ENCODE measurements around the gene SUV39H1. TPM values are rescaled to one million over a fixed set of nuclear protein-coding genes. Genes with fewer than 3 reads are reported as not detected.
A peak's percentile ranks its signal among the peaks of the same experiment; 100 is the strongest.
"Not testable (repeated sequence)": the region's sequence is repeated elsewhere in the genome, so short reads cannot be mapped to it uniquely, and the experiment has no call there.

Gene SUV39H1, protein sequence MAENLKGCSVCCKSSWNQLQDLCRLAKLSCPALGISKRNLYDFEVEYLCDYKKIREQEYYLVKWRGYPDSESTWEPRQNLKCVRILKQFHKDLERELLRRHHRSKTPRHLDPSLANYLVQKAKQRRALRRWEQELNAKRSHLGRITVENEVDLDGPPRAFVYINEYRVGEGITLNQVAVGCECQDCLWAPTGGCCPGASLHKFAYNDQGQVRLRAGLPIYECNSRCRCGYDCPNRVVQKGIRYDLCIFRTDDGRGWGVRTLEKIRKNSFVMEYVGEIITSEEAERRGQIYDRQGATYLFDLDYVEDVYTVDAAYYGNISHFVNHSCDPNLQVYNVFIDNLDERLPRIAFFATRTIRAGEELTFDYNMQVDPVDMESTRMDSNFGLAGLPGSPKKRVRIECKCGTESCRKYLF
- 1 to 10 TPM; 3.8 to 8.0 TPM for total RNA-seq

DNA sequence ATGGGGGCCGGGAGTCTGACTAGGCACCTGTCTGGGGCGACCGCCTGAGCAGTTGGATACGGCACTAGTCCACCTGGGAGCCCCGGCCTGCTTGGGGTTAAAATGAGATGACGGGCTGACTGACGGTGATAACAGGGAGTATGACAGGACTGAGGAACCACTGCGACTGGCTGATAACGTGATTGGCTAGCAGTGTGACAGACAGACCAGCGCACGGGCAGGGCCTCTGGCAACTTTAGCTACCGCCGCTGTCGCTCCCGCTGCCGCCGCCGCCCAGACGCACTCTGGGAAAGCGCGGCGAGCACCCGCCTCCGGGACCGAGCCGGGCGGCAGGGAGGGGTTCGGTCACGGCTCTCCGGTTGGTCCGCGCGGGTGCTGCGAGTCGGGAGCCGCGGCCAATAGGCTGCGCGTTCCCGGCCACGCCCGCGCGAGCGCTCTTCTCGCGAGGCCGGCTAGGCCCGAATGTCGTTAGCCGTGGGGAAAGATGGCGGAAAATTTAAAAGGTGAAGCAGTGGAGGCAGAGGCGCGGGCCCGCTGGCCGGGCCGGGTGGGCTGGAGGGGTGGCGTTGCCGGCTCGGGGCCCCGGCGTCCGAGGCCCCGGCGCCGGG is at the start of gene SUV39H1:
Gene SUV39H1 (plus strand): TSS at position 434 of the 608 bp plus-strand sequence. CDS start 51 bp downstream, at position 485.
- Histone ChIP-seq H3K27me3 (no peaks in the 10 kb centered on the region), H3K4me3 (peak within 1 kb of the TSS; percentile 42 to 64), H3K4me1 (peaks cover 0 to 7% of the 10 kb centered on the region in 2 donors), H3K9me3 (no peaks in the 10 kb centered on the region), H3K27ac (peak within 1 kb of the TSS; percentile 89 to 90), H3K36me3 (peaks cover 6% of the 10 kb centered on the region)
- TF ChIP-seq, protein P1, sequence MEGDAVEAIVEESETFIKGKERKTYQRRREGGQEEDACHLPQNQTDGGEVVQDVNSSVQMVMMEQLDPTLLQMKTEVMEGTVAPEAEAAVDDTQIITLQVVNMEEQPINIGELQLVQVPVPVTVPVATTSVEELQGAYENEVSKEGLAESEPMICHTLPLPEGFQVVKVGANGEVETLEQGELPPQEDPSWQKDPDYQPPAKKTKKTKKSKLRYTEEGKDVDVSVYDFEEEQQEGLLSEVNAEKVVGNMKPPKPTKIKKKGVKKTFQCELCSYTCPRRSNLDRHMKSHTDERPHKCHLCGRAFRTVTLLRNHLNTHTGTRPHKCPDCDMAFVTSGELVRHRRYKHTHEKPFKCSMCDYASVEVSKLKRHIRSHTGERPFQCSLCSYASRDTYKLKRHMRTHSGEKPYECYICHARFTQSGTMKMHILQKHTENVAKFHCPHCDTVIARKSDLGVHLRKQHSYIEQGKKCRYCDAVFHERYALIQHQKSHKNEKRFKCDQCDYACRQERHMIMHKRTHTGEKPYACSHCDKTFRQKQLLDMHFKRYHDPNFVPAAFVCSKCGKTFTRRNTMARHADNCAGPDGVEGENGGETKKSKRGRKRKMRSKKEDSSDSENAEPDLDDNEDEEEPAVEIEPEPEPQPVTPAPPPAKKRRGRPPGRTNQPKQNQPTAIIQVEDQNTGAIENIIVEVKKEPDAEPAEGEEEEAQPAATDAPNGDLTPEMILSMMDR (IDR thresholded peaks at IDR 0.05), result no peak
- peak; percentile 86 for DNase-seq (ENCODE audit: low spot score)

DNA sequence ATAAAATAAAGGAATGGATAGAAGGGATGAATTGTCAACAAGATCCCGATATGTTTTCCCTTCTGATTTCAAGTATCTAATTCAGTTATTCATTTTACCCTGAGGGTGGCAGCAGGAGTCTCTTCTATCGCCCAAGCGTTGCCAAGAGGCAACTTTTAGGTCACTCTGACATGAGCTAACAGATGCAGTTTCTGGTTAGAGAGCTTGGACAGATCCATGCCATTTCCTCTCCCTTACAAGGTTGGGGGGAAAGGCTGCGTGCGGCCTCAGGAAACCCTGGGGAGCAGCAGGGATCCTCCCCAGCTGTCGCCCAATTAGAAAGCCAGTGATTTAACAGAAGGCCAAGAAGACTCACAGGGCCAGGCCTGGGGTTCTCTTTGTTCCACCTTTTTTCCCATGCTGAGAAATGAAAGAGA is 48.2 kb upstream of the SUV39H1 start:
- Histone ChIP-seq H3K4me3 (no peak overlapping the region), H3K27me3 (no peaks in the 10 kb centered on the region), H3K4me1 (no peaks in the 10 kb centered on the region), H3K36me3 (no peaks in the 10 kb centered on the region), H3K9me3 (no peaks in the 10 kb centered on the region), H3K27ac (no peak overlapping the region)
- peak; percentile 59 for DNase-seq (ENCODE audit: low spot score)
- TF ChIP-seq, protein P1 (IDR thresholded peaks at IDR 0.05), result peak in 1 of 2 donors; percentile 51

DNA sequence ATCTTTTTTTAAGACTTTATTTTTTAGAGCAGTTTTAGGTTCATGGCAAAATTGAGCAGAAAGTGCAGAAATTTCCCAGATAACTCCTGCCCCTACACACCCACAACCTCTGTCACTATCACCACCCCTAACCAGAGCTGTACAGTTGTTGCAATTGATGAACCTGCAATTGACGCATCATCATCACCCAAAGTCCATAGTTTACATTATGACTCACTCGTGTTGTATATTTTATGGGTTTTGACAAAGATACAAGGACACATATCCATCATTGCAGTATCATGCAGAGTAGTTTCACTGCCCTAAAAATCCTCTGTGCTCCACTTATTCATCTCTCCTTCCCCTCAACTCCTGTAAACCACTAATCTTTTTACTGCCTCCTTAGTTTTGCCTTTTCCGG is 47.4 kb upstream of the SUV39H1 start:
- TF ChIP-seq, protein P1 (IDR thresholded peaks at IDR 0.05), result no peak
- H3K4me3 ChIP-seq, result no peak overlapping the region
- no peaks in the 10 kb centered on the region for H3K9me3 ChIP-seq
- no peaks in the 10 kb centered on the region for H3K36me3 ChIP-seq
- no peaks in the 10 kb centered on the region for H3K4me1 ChIP-seq
- no peak overlapping the region for H3K27ac ChIP-seq
- DNase-seq (ENCODE audit: low spot score), result no peak
- no peaks in the 10 kb centered on the region for H3K27me3 ChIP-seq

DNA sequence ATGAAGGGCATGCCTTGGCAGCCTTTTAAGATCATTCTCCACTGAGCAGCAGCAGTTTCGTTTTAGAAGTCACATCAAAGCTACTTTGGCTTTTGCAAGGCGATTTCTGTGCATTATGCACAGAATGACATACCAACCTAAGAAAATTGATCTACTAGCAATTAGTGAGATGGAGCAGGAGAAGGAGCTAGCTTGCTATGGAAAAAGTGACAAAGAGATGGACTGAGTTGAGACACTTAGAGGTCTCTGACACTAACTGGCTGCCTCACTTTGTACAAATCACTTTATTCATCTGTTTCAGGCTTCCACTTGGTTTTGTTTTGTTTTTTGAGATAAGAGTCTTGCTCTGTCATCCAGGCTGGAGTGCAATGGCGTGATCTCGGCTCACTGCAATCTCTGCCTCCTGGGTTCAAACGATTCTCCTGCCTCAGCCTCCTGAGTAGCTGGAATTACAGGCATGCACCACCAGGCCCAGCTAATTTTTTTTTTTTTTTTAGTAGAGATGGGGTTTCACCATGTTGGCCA is 44.4 kb upstream of the SUV39H1 start:
- not testable (repeated sequence) for H3K27ac ChIP-seq; DNase-seq (ENCODE audit: low spot score); H3K9me3 ChIP-seq; H3K4me3 ChIP-seq; H3K27me3 ChIP-seq; H3K36me3 ChIP-seq; H3K4me1 ChIP-seq

DNA sequence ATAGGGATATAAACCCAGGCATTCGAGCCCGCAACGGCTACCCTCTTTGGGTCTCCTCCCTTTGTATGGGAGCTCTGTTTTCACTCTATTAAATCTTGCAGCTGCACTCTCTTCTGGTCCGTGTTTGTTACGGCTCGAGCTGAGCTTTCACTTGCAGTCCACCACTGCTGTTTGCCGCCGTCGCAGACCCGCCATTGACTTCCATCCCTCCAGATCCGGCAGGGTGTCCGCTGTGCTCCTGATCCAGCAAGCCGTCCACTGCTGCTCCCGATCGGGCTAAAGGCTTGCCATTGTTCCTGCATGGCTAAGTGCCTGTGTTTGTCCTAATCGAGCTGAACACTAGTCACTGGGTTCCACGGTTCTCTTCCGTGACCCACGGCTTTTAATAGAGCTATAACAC is 41.8 kb upstream of the SUV39H1 start:
- not testable (repeated sequence) for H3K4me3 ChIP-seq; H3K27me3 ChIP-seq; H3K4me1 ChIP-seq; H3K36me3 ChIP-seq; H3K9me3 ChIP-seq; DNase-seq (ENCODE audit: low spot score); H3K27ac ChIP-seq

DNA sequence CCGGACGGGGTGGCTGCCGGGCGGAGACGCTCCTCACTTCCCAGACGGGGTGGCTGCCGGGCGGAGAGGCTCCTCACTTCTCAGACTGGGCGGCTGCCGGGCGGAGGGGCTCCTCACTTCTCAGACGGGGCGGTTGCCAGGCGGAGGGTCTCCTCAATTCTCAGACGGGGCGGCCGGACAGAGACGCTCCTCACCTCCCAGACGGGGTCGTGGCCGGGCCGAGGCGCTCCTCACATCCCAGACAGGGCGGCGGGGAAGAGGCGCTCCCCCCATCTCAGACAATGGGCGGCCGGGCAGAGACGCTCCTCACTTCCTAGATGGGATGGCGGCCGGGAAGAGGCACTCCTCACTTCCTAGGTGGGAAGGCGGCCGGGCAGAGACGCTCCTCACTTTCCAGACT is 36.8 kb upstream of the SUV39H1 start:
- not testable (repeated sequence) for H3K4me3 ChIP-seq; H3K4me1 ChIP-seq; DNase-seq (ENCODE audit: low spot score); H3K36me3 ChIP-seq; H3K9me3 ChIP-seq; H3K27me3 ChIP-seq; H3K27ac ChIP-seq

DNA sequence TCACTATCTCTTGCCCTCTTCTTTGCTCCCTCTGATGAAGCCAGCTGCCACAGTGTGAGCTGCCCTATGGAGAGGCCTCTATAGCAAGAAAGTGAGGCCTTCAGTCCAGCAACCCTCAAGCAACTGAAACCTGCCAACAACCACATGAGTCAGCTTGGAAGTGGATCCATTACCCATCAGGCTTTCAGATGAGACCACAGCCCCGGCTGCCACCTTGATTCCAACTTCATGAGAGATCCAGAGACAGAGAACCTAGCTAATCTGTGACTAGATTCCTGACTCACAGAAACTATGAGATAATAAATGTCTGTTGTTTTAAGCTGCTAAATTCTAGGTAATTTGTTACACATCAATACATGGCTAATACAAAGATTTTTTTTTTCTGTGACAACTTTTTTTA is 33.3 kb upstream of the SUV39H1 start:
- TF ChIP-seq, protein P1 (IDR thresholded peaks at IDR 0.05), result no peak
- no peaks in the 10 kb centered on the region for H3K4me1 ChIP-seq

More for the DNA sequence above, 33.3 kb upstream of the SUV39H1 start:
- H3K27me3 ChIP-seq, result no peaks in the 10 kb centered on the region
- H3K4me3 ChIP-seq, result no peak overlapping the region
- no peak overlapping the region for H3K27ac ChIP-seq
- no peaks in the 10 kb centered on the region for H3K36me3 ChIP-seq
- H3K9me3 ChIP-seq, result no peaks in the 10 kb centered on the region
- DNase-seq (ENCODE audit: low spot score), result no peak
